K562 (cell line): ENCODE measurements around the gene HSD17B2.

Experiments
- HDGF ChIP-seq: fragments of 450-650 bp; IDR thresholded peaks from 2 replicates; pipeline ENCODE4 v1.6.1; 2016
- KDM4B ChIP-seq, 2 experiments: fragments of 450-650 bp in 1 of 2; sonication (generic) in 1 of 2; IDR thresholded peaks; 2 replicates each; pipeline ENCODE4 v1.6.1; 2016 to 2017; ENCODE audit warnings: borderline replicate concordance in 2 of 2, antibody characterized with exemption in 1 of 2, low read depth in 1 of 2, mild to moderate bottlenecking in 1 of 2
- MCM7 ChIP-seq, 2 experiments: fragments of 450-650 bp; IDR thresholded peaks; 2 replicates each; pipeline ENCODE4 v1.6.1; 2016 to 2018
- POLR2A ChIP-seq: fragments of 450-650 bp; conservative IDR thresholded peaks from 2 replicates; pipeline ENCODE4 v1.6.1; 2016
- PTRF ChIP-seq: fragments of 450-650 bp; IDR thresholded peaks from 2 replicates; pipeline ENCODE4 v1.6.1; 2016; ENCODE audit warnings: mild to moderate bottlenecking, missing genetic modification characterization, missing compliant biosample characterization
- RBM17 ChIP-seq: fragments of 200-400 bp; formaldehyde crosslinking; IDR thresholded peaks from 2 replicates; pipeline ENCODE4 v1.6.1; 2017; ENCODE audit warnings: low read depth, mild to moderate bottlenecking, low read length, borderline replicate concordance
- SETDB1 ChIP-seq: IDR thresholded peaks from one replicate; pipeline ENCODE4 v1.6.1; 2012; ENCODE audit warnings: low read length, control low read depth, inconsistent platforms
- TAF7 ChIP-seq: fragments of 450-650 bp; IDR thresholded peaks from 2 replicates; pipeline ENCODE4 v1.6.1; 2016; ENCODE audit warnings: missing genetic modification characterization, missing compliant biosample characterization
- TBL1XR1 ChIP-seq, 2 experiments: IDR thresholded peaks; 2 replicates each; pipeline ENCODE4 v1.6.1; 2012; ENCODE audit warnings: improper control_type of control experiment in 2 of 2, low read length in 2 of 2, mild to moderate bottlenecking in 1 of 2
- TCF7 ChIP-seq: sonication (generic); IDR thresholded peaks from 2 replicates; pipeline ENCODE4 v1.6.1; 2016; ENCODE audit warnings: antibody characterized with exemption, borderline replicate concordance
- TCFL5 ChIP-seq: fragments of 250-450 bp; sonication (Bioruptor Pico); conservative IDR thresholded peaks from 2 replicates; pipeline ENCODE4 v1.6.1; 2021; ENCODE audit warnings: mild to moderate bottlenecking, moderate library complexity, matching md5 sums
- TF ChIP-seq, protein P1 (sequence below): fragments of 450-650 bp; IDR thresholded peaks from 2 replicates; pipeline ENCODE4 v1.6.1; 2016; ENCODE audit warnings: mild to moderate bottlenecking
- TF ChIP-seq, protein P2 (sequence below), 3 experiments: IDR thresholded peaks in 2 of 3; conservative IDR thresholded peaks in 1 of 3; 2 replicates each; pipeline ENCODE4 v1.5.1; 2011 to 2012; ENCODE audit warnings: low read length in 3 of 3, mild to moderate bottlenecking in 3 of 3, control low read depth in 2 of 3, improper control_type of control experiment in 1 of 3, inconsistent platforms in 1 of 3, low read depth in 1 of 3, mixed read lengths in 1 of 3, moderate library complexity in 1 of 3; ENCODE audit not compliant: insufficient read depth in 2 of 3

DNA sequence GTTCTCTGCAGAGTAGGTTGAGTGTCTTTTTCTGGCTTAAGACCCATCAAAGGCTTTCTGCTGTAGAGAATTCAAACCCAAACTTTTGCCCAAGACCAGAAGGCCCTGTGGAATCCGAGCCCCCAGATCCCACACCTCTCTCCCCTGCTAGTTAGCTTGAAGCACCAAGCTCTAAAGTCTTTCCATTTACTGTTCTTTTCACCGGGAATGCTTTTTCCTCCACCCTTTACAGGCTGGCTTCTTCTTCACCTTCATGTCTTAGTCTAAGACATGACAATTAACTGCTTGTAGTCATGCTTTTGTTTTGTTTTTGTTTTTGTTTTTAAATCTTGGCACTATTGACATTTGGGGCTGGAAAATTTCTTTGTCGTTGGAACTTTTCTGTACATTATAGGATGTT is 15.5 kb downstream of the HSD17B2 start:
- TF ChIP-seq RBM17: no peak
- no peak for TF ChIP-seq MCM7 (IDR thresholded peaks at IDR 0.05)
- TF ChIP-seq TCF7: no peak
- no peak for TF ChIP-seq TAF7 (tag)
- TF ChIP-seq, protein P1, sequence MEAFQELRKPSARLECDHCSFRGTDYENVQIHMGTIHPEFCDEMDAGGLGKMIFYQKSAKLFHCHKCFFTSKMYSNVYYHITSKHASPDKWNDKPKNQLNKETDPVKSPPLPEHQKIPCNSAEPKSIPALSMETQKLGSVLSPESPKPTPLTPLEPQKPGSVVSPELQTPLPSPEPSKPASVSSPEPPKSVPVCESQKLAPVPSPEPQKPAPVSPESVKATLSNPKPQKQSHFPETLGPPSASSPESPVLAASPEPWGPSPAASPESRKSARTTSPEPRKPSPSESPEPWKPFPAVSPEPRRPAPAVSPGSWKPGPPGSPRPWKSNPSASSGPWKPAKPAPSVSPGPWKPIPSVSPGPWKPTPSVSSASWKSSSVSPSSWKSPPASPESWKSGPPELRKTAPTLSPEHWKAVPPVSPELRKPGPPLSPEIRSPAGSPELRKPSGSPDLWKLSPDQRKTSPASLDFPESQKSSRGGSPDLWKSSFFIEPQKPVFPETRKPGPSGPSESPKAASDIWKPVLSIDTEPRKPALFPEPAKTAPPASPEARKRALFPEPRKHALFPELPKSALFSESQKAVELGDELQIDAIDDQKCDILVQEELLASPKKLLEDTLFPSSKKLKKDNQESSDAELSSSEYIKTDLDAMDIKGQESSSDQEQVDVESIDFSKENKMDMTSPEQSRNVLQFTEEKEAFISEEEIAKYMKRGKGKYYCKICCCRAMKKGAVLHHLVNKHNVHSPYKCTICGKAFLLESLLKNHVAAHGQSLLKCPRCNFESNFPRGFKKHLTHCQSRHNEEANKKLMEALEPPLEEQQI: no peak
- no peak for TF ChIP-seq TCFL5 (CRISPR knock-in tag)
- no peak for TF ChIP-seq PTRF (tag)
- TF ChIP-seq TBL1XR1 (IDR thresholded peaks at IDR 0.05; ENCODE audit: low read length in 2 of 2): no peak
- TF ChIP-seq, protein P2, sequence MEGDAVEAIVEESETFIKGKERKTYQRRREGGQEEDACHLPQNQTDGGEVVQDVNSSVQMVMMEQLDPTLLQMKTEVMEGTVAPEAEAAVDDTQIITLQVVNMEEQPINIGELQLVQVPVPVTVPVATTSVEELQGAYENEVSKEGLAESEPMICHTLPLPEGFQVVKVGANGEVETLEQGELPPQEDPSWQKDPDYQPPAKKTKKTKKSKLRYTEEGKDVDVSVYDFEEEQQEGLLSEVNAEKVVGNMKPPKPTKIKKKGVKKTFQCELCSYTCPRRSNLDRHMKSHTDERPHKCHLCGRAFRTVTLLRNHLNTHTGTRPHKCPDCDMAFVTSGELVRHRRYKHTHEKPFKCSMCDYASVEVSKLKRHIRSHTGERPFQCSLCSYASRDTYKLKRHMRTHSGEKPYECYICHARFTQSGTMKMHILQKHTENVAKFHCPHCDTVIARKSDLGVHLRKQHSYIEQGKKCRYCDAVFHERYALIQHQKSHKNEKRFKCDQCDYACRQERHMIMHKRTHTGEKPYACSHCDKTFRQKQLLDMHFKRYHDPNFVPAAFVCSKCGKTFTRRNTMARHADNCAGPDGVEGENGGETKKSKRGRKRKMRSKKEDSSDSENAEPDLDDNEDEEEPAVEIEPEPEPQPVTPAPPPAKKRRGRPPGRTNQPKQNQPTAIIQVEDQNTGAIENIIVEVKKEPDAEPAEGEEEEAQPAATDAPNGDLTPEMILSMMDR (IDR thresholded peaks at IDR 0.05 in 2 of 3, conservative IDR thresholded peaks at IDR 0.05 in 1 of 3; ENCODE audit: insufficient read depth in 2 of 3, low read depth in 1 of 3, low read length in 3 of 3): no peak
- no peak for TF ChIP-seq SETDB1
- TF ChIP-seq HDGF: no peak
- TF ChIP-seq KDM4B (IDR thresholded peaks at IDR 0.05; ENCODE audit: borderline replicate concordance in 2 of 2, low read depth in 1 of 2): no peak
- no peak for TF ChIP-seq POLR2A
